ENCODE results near the gene TRIM10. TPM values are rescaled to one million over a fixed set of nuclear protein-coding genes. Genes with fewer than 3 reads are reported as not detected.

TRIM10 gene
- total RNA-seq, 4 donors from 2014 or later, result not detected

DNA sequence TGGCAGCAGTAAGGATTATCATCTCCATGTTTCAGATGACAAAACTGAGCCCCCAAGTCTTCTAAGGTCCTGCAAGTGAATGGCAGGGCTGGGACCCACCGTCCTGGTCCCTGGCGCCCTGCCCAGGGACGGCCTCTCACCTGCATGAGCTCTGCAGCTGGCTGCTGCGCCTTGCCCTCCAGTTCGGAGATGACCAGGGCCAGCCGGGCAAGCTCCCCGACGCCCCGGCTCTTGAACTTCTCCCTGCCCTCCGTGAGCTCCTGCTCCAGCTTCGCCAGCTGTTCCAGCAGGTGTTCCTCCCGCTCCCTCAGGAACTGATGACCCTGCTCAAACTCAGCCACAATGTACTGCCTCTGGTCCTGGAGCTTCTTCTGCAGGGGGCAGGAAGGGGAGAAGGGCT lies 35.4 kb upstream of the TRIM10 start:
- H3K9me3 ChIP-seq, result no peaks in the 10 kb centered on the region
- no peak overlapping the region for H3K27ac ChIP-seq
- intact Hi-C loops (cut with DNase I), result no loop called here
- DNase-seq, result no peak
- H3K4me3 ChIP-seq (replicated peaks in 1 of 3), result no peak overlapping the region
- no peak for TF ChIP-seq POLR2A (IDR thresholded peaks at IDR 0.05)
- TF ChIP-seq, protein P1, sequence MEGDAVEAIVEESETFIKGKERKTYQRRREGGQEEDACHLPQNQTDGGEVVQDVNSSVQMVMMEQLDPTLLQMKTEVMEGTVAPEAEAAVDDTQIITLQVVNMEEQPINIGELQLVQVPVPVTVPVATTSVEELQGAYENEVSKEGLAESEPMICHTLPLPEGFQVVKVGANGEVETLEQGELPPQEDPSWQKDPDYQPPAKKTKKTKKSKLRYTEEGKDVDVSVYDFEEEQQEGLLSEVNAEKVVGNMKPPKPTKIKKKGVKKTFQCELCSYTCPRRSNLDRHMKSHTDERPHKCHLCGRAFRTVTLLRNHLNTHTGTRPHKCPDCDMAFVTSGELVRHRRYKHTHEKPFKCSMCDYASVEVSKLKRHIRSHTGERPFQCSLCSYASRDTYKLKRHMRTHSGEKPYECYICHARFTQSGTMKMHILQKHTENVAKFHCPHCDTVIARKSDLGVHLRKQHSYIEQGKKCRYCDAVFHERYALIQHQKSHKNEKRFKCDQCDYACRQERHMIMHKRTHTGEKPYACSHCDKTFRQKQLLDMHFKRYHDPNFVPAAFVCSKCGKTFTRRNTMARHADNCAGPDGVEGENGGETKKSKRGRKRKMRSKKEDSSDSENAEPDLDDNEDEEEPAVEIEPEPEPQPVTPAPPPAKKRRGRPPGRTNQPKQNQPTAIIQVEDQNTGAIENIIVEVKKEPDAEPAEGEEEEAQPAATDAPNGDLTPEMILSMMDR (IDR thresholded peaks at IDR 0.05), result no peak
- no peaks in the 10 kb centered on the region for H3K27me3 ChIP-seq
- H3K36me3 ChIP-seq, result peaks cover 38 to 48% of the 10 kb centered on the region in 2 donors
- peaks cover 0 to 2% of the 10 kb centered on the region in 2 donors for H3K4me1 ChIP-seq
- 95 to 98% methylated on average over 11 to 12 of the region's 12 CpGs for WGBS, 2 donors

- no peaks in the 10 kb centered on the region for H3K4me1 ChIP-seq
- no peak for TF ChIP-seq POLR2A (IDR thresholded peaks at IDR 0.05)
- TF ChIP-seq, protein P1 (IDR thresholded peaks at IDR 0.05), result no peak
- intact Hi-C loops (cut with DNase I), result no loop called here
- H3K36me3 ChIP-seq, result peaks cover 38 to 50% of the 10 kb centered on the region in 2 donors
- H3K4me3 ChIP-seq (replicated peaks in 1 of 3), result no peak overlapping the region
- H3K9me3 ChIP-seq, result no peaks in the 10 kb centered on the region
- WGBS, 2 donors, result 100% methylated on average over 1 of the region's 1 CpG
- H3K27me3 ChIP-seq, result no peaks in the 10 kb centered on the region
- H3K27ac ChIP-seq, result no peak overlapping the region
- no peak for DNase-seq
Measured at GRCh38 chr6:30195951-30196350, 34.9 kb upstream of the TRIM10 start.

- Histone ChIP-seq H3K4me1 (no peaks in the 10 kb centered on the region), H3K27me3 (no peaks in the 10 kb centered on the region), H3K27ac (no peak overlapping the region), H3K4me3 (replicated peaks in 1 of 3) (no peak overlapping the region), H3K36me3 (peaks cover 34 to 53% of the 10 kb centered on the region in 2 donors), H3K9me3 (no peaks in the 10 kb centered on the region)
- no peak for DNase-seq
- 90 to 92% methylated on average over 8 of the region's 8 CpGs for WGBS, 2 donors
- TF ChIP-seq, protein P1 (IDR thresholded peaks at IDR 0.05), result no peak
- TF ChIP-seq POLR2A (IDR thresholded peaks at IDR 0.05), result no peak
- intact Hi-C loops (cut with DNase I), result no loop called here
Measured at GRCh38 chr6:30194797-30195690, 34.0 kb upstream of the TRIM10 start.

GRCh38 chr6:30192076-30192475 lies 31.1 kb upstream of the TRIM10 start:
- no peak for DNase-seq
- peaks cover 40 to 56% of the 10 kb centered on the region in 2 donors for H3K36me3 ChIP-seq
- TF ChIP-seq POLR2A (IDR thresholded peaks at IDR 0.05), result no peak
- TF ChIP-seq, protein P1 (IDR thresholded peaks at IDR 0.05), result no peak
- no peaks in the 10 kb centered on the region for H3K27me3 ChIP-seq
- H3K27ac ChIP-seq, result no peak overlapping the region
- intact Hi-C loops (cut with DNase I), result no loop called here
- no peaks in the 10 kb centered on the region for H3K9me3 ChIP-seq
- WGBS, 2 donors, result 86 to 96% methylated on average over 7 of the region's 7 CpGs
- H3K4me1 ChIP-seq, result no peaks in the 10 kb centered on the region
- no peak overlapping the region for H3K4me3 ChIP-seq (replicated peaks in 1 of 3)

GRCh38 chr6:30188541-30188940 lies 27.5 kb upstream of the TRIM10 start:
- 92 to 97% methylated on average over 5 of the region's 5 CpGs for WGBS, 2 donors
- intact Hi-C loops (cut with DNase I), result no loop called here
- Histone ChIP-seq H3K4me3 (replicated peaks in 1 of 3) (no peak overlapping the region), H3K9me3 (no peaks in the 10 kb centered on the region), H3K36me3 (peaks cover 34 to 46% of the 10 kb centered on the region in 2 donors), H3K27me3 (no peaks in the 10 kb centered on the region), H3K27ac (no peak overlapping the region), H3K4me1 (no peaks in the 10 kb centered on the region)
- DNase-seq, result no peak
- TF ChIP-seq POLR2A (IDR thresholded peaks at IDR 0.05), result no peak
- TF ChIP-seq, protein P1 (IDR thresholded peaks at IDR 0.05), result no peak
